Activated CD4-positive, CD25-positive, alpha-beta regulatory T cell treated with anti-CD3 and anti-CD28 coated beads, Interleukin-2, amount 50 U/mL, for 24 hours (primary cell): ENCODE results near the gene CEP85.

Experiments
- ATAC-seq, 2 donors: fragments of 150-1000 bp; cut with Tn5 transposase; one replicate each; pipeline ENCODE4 v1.10.0; 2021; ENCODE audit warnings: mild to moderate bottlenecking in 1 of 2, moderate library complexity in 1 of 2

The CEP85 gene, protein sequence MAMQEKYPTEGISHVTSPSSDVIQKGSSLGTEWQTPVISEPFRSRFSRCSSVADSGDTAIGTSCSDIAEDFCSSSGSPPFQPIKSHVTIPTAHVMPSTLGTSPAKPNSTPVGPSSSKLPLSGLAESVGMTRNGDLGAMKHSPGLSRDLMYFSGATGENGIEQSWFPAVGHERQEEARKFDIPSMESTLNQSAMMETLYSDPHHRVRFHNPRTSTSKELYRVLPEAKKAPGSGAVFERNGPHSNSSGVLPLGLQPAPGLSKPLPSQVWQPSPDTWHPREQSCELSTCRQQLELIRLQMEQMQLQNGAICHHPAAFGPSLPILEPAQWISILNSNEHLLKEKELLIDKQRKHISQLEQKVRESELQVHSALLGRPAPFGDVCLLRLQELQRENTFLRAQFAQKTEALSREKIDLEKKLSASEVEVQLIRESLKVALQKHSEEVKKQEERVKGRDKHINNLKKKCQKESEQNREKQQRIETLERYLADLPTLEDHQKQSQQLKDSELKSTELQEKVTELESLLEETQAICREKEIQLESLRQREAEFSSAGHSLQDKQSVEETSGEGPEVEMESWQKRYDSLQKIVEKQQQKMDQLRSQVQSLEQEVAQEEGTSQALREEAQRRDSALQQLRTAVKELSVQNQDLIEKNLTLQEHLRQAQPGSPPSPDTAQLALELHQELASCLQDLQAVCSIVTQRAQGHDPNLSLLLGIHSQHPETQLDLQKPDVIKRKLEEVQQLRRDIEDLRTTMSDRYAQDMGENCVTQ

DNA sequence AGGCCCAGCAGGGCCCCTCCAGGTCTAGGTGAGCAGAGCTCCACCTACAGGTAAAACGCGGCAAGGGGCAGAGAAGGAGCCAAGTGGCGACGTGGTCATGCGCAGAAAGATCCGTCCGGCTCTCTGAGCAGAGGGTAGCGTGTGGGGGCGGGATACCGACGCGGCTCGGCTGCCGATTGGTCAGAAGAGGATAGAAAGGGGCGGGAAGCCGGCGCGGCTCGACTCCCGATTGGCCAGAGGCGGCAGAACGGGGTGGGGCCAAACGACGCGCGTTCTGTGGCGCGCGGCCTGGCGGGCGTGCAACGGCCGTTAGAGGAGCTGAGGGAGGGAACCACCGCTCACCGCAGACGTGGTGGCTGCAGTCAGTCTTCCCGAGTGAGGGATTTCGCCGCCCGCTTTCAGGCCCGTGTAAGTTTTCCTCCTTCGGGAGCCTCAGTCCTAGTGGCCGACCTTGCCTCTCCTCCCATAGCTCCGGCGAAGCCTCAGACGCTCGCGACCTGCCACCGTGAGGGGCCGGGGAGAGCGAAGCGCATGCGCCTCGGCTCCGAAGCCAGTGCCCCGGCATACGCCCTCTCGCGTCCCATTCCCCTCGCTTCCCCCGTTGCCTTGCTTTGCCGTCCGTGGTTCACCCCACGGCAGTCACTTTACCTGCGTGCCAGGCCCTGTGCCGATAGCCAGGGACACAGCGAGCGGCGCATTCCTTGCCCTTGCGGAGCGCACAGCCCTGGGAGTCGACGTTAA, at the start of gene CEP85:
CEP85 (plus strand) TSS at position 298 of the 741 bp plus-strand sequence. CDS start 5,584 bp downstream, outside the sequence.
- peak; percentile 92 to 94 for ATAC-seq

DNA sequence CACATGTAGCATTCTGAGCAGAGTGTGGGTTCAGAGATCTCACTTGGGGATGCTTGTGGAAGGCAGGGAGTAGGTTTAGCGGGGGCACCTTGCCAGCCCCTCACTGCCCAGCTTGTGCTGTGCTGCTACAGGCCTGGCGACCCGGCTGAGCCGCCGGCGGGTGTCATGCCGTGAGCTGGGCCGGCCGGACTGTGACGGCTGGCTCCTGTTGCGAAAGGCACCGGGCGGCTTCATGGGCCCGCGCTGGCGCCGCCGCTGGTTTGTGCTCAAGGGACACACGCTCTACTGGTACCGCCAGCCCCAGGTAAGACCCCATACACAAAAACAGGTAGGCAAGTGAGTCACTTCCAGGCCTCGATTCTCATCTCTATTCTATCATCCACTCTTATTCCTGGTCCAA, 49.1 kb upstream of the CEP85 start:
- no peak for ATAC-seq

DNA sequence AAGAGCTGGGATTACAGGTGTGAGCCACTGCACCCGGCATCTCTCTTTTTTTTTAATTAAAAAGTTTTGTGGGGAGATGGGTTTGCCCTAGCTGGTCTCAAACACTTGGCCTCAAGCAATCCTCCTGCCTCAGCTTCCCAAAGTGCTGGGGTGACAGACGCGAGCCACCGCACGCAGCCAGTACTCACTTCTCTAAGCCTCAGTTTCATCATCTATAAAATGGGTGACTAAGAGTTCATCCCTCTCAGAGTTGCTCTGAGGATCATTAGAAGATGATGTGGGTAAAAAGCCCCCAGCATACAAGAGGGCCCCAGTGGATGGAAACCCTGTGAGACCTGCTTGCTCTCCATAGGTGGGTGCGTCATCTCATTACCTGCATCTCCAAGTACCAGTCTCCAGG, 46.1 kb upstream of the CEP85 start:
- no peak for ATAC-seq

DNA sequence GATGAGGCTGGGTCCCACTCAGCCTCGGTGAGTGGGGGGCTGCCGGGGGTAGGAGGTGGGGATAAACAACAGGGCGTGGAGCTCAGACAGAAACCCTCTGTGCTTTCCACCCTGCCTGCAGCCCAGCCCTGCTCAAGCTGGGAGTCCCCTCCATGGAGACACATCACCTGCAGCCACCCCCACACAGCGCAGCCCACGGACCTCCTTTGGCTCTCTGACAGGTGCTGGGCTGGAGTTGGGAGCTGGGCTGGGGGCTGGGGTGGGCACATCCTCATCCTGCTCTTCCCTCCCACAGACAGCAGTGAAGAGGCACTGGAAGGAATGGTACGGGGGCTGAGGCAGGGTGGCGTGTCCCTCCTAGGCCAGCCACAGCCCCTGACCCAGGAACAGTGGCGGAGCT, 45.5 kb upstream of the CEP85 start:
- ATAC-seq: no peak

DNA sequence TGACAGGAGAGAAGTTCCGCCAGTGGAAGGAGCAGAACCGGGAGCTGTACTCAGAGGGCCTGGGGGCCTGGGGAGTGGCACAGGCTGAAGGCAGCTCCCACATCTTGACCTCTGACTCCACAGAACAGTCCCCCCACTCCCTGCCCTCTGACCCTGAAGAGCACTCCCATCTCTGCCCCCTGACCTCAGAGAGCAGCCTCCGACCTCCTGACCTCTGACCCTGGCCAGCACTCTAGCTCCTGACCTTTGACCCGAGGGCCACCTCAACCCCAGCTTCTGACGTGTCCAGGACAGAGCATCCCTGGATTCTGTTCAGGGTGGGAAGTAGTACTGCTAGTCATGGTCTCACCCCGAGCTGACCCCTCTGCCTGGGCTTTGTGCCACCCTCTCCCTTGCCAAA, 44.7 kb upstream of the CEP85 start:
- ATAC-seq: no peak

DNA sequence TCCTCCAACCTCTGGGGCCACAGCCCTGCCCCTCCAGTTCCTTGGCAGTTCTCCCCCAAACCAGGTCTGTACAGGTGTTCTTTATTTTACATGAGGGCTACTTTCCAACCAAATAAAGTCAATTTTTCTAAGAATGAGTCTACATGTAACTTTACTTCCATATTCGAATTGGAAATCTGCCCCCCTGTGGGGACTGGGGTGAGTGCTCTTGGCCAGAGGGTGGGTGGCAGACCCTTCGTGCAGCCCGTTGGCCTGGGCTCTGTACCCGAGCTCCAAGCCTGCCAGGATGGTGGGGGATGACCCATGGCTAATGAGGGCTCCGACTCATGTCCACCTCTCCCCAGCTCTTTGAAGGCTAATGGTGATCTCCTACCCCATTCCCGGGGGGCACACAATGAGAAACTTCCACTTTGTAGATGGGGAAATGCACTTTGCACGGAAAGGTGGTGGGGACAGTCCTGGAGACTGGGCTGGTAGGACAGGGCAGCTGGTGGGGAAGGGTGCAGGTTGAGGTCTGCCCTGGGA, 44.2 kb upstream of the CEP85 start:
- ATAC-seq: no peak

DNA sequence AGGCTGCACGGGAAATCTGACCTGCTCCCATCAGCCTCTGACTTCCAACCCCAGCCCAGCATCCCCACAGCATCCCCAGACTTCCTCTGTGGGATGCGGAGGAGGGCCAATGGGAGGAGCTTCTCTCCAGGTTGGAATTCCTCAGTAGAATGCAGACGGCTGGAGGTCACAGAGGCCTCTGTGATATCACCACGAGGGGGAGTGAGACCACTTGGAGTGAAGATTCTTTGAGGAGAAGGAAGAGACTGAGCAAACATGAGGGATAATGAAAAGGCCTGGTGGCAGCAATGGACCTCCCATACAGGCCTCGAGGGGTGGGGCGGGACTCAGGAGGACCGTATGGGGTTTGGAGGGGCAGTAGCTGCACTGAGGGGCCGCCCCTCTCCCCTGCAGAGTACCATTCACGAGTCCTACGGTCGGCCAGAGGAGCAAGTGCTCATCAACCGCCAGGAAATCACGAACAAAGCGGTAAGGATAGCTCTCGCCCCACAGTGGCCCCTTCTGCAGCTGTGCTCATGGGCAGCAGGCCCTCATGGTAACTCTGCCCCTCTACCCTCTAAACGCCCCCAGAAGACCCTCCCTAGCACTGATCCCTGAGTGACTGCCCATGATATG, 43.5 kb upstream of the CEP85 start, which contains the start of gene CATSPER4:
CATSPER4 (plus strand) TSS at position 230 of the 615 bp plus-strand sequence; CDS start at position 256, 26 bp downstream.
- ATAC-seq: no peak

DNA sequence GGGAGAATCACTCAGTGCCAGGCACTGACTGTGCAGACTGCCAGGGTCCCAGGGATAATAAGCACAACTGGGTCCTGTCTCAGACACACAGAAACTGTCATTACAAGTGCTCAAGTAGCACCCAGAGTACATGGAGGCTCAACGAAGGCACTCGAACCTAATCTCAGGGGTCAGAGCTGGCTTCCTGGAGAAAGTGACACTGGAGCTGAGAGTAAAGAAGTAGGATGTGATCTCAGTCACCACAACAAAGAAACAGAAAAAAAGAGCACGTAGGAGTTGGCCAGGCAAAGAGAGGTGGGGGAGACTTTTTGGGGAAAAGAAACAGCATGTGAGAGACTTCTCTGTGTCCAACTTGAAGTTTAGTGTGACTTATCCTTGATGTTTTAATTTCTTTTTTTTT, 42.3 kb upstream of the CEP85 start:
- ATAC-seq: no peak

DNA sequence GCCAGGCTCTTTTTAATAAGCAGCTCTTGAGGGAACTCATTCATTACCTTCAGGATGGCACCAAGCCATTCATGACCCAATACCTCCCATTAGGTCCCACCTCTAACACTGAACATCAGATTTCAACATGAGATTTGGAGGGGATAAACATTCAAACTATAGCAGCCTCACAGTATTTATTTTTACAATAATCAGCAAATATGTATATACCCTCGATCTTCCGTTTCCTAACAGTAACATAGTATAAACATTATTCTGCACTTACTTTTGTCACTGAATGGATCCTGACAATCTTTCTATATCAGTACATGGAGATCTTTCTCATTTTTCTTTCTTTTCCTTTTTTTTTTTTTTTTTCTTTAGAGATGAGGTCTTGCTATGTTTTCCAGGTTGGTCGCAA, 38.2 kb upstream of the CEP85 start:
- ATAC-seq: no peak

DNA sequence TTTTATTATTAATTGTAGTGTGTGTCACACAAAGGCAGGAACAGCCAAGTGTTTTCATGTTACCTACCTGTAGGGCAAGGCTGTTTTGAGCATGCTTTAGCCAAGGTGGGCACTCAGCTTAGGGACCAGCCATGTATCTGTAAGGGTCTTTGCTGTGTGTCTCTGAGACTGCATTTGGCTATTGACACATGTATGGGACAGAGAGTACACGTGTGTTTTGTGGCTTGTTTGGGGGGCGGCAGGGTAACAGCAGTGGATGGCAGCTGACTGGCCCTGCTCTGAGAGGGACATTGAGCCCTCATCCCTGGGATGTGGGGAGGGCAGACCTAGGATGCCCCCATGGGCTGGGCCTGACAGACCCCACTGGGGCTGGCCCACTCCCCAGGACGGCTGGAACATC, 36.7 kb upstream of the CEP85 start:
- no peak for ATAC-seq

DNA sequence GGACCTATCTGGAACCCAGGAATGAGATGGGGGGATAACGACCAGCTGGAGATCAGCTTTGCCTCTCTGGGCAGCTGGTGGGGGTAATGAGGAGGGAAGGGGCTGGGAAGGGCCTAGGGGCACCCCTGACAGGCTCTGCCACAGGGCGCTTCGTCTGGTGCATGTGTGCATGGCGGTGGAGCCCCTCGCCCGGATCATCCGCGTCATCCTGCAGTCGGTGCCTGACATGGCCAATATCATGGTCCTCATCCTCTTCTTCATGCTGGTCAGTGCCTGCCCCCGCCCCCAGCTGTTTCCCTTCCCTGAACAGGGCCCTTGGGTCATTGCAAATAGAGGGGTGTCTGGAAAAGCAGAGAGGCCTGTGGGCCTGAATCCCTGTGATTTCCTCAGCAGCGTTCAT, 36.2 kb upstream of the CEP85 start:
- no peak for ATAC-seq

DNA sequence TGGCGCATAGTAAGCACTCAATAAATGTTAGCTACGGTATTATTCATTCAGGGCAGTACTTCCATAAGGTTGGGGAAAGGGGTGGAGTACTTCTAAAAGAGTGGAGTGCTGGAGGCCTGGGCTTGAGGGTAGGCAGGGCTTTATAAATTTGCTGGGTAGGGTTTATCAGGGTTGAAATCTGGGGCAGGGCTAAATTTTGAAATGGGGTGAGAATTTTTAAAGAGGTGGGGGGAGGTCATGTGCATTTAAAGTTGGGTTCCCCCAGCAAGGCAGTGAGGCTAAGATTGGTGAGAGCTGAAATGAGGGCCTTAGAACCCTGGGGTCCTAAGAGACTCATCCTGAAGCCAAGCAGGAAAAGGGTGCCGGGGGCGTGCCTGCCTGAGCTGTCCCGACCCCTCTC, 33.6 kb upstream of the CEP85 start:
- no peak for ATAC-seq

DNA sequence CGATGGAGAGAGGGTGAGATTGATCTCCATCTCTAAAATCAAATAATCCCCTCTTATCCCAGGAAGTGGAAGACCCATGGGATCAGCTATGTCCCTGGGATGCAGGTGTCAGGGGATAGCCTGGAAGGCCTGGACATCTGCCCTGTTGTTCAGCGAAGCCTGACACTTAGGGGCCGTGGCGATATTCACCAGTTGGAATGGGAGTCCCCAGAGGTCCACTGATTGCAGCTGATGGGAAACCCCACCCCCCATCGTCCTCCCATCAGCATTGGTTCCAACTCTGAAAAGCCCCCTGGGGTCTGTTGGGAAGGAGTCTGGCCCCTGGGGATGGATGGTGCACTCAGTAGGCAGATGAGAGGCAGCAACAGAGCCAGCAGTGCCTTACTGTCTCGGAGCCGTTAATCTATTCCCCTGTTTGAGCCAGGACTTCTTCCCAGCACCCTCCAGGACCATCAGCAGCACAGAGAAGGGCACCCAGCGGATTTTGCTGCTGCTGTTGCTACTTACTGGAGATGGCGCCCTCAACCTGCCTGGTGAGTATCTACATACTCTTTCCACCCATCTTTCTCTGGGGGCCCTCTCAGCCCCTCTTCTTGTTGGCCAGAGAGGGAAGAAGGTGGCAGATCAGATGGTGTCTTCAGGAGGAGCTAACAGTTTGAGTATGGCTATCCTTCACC, 30.2 kb upstream of the CEP85 start:
- ATAC-seq: no peak

DNA sequence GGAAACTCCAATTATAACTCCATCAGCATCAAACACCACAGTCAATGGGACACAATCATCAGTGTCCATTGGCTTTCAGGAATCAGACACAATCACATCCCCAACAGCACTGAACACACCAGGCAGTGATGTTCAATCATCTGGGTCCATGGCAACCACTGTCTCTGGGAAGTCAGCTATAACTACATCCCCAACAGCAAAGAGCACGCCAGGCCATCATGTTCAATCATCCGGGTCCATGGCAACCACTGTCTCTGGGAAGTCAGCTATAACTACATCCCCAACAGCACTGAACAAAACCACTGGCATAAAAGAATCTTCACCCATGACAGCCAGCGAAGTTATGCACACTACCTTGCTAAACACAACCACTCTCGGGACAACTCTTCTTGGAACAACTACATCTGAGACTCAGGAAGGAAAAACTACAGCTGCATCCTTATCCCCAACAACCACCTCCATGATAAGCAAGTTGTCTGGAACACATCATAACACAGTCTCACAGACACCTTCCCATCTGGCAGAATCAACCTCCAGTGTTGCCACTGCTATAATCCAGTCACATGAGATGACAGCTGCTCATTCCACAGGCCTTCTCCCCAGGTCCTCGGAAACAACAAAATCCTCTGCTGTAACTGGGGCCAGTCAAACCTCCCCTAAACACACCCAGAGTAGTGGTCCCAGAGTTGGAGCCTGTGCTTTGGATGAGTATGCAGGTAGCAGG, 23.7 kb upstream of the CEP85 start:
- no peak for ATAC-seq

DNA sequence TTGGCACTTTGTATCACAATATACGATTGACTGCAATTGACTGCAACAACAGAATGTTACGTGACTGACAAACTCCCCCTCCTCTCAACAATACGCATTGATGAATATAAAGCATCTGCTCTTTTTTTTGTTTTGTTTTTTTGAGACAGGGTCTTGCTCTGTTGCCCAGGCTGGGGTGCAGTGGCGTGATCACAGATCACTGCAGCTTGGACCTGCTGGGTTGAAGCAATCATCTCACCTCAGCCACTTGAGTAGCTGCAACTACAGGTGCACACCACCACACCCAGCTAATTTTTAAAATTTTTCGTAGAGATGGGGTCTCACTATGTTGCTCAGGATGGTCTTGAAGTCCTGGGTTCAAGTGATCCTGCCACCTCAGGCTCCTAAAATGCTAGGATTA, 21.3 kb upstream of the CEP85 start:
- ATAC-seq: no peak

DNA sequence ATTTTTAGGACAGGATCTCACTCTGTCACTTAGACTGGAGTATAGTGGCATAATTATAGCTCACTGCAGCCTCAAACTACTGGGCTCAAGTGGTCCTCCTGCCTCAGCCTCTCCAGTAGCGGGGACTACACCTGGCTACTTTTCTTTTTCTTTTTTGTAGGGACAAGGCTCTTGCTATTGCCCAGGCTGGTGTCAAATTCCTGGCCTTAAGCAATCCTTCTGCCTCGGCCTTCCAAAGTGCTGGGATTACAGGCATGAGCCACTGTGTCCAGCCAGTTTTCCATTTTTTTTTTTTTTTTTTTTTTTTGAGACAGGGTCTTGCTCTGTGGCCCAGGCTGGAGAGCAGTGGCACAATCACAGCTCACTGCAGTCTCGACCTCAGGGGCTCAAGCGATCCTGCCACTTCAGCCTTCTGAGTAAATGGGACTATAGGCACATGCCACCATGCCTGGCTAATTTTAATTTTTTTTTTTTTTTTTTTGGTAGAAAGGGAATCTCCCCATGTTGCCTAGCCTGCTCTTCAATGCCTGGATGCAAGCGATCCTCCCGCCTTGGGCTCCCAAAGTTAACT, 20.6 kb upstream of the CEP85 start:
- ATAC-seq: no peak

DNA sequence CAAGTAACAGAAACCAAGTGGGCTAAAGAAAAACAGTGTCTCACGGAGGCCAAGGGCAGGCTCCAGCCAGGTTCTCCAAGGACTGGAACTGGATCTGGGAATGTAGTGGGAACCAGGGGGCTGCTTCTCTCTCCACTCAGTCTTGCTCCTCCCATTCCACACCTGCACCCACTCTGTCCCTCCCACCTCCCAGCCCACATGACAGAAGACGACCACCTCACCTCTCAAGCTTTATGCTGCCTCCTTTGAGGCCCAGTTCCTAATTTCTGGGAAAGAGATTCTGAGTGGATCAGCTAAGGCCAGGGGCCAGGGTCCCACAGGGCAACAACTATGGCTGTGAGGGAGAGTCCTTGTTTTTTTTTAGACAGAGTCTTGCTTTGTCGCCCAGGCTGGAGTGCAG, 18.8 kb upstream of the CEP85 start:
- no peak for ATAC-seq

DNA sequence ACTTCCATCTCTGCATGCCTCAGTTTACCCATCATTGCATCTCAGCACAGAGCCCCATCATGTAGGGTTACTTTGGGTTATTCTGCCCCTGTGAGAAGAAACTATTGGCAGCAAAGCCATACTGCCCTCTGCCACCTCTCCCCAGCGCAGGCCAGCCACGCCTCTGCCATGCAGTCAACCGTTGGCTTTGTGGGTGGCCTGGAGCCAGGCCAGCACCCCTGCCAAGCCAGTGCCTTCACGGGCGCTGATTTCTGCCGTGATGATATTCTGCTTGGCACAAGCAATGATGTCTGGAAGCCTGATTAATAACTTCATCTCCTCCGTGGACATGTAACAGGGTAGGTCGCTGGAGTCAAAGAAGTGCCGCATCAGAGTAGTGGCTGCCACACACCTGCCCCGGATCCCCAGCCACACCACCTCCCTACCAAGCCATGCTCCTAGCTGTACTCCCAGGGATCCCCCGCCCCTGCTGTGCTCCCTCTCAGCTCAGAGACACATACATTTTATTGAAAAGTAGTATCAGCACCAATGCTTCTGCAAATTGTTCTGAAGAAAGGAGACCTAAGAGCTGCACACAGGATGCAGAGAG, 15.0 kb upstream of the CEP85 start:
- ATAC-seq: no peak

DNA sequence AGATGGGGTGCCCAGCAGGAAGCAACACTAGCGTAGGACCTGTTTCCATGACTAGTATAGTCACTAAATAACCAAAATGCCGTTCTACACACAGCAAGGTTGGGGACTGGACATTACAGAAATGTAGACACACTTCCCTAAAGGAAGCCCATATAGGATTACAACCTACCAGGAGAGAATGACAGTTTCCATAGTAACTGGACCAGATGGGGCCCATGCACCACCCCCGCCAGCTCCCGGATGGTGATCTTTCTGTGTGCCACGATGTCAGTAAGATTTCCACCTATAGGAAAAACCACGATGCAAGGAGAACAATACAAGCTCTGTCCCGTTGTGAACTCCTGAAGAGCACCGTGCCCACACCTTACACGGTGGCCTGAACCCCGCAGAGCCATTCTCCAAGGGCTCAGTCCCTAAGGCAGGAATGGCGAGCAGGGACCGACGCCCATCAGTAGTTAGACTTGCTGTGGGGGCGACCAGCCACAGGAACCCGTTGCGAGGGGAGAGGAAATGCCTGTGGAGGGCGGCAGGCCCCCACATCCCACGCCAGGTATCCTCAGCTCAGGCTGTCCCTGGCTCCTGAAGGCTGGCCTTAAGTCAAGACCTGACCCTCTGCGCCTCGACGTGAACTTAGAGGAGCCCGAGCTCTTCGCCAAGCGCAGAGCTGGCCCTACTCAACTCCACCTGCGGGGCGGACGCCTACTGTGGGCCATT, 13.6 kb upstream of the CEP85 start:
- no peak for ATAC-seq

DNA sequence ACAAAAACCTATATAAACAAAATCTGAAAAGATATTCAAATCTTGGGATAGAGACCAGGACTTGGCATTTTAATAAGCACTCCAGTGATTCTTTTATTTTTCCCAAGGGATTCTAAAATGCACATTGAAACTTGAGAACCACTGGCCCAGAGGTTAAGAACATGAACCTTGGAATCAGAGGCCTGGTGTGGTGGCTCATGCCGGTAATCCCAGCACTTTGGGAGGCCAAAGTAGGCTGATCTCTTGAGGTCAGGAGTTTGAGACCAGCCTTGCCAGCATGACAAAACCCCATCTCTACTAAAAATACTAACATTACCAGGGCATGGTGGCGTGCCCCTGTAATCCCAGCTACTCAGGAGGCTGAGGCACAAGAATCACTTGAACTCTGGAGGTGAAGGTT, 12.9 kb upstream of the CEP85 start:
- ATAC-seq: no peak
